Karpas-422 (cell line): ENCODE results near the gene TMEM163. TPM values are rescaled to one million over a fixed set of nuclear protein-coding genes. Genes with fewer than 3 reads are reported as not detected.

Source experiments
- DNase-seq: peaks from one replicate; pipeline ENCODE4 v3.0.0-alpha.2; 2015
- H2AFZ ChIP-seq: fragments of 200-600 bp; sonication (generic); 2 replicates; pipeline ENCODE4 v1.6.1; 2014; ENCODE audit warnings: antibody characterized with exemption, low read length, mixed read lengths
- H3K27ac ChIP-seq: fragments of 200-600 bp; sonication (generic); 2 replicates; pipeline ENCODE4 v1.5.1; 2014; ENCODE audit warnings: mild to moderate bottlenecking, low read length, moderate library complexity
- H3K27me3 ChIP-seq: fragments of 200-600 bp; sonication (generic); 2 replicates; pipeline ENCODE4 v1.6.1; 2014; ENCODE audit warnings: low read length, mixed read lengths
- H3K36me3 ChIP-seq: fragments of 200-600 bp; sonication (generic); 2 replicates; pipeline ENCODE4 v1.6.1; 2014; ENCODE audit warnings: low read length, mixed read lengths; ENCODE audit not compliant: insufficient read depth
- H3K4me1 ChIP-seq: fragments of 200-600 bp; sonication (generic); 2 replicates; pipeline ENCODE4 v1.6.1; 2014; ENCODE audit warnings: mild to moderate bottlenecking, low read length, mixed read lengths
- H3K4me2 ChIP-seq: fragments of 200-600 bp; sonication (generic); 2 replicates; pipeline ENCODE4 v1.6.1; 2014; ENCODE audit warnings: low read length, low read depth, mild to moderate bottlenecking; ENCODE audit not compliant: poor library complexity, severe bottlenecking
- H3K4me3 ChIP-seq: fragments of 200-600 bp; sonication (generic); 2 replicates; pipeline ENCODE4 v1.5.1; 2014; ENCODE audit warnings: mild to moderate bottlenecking, antibody characterized with exemption, low read length, mixed read lengths
- H3K79me2 ChIP-seq: fragments of 200-600 bp; sonication (generic); 2 replicates; pipeline ENCODE4 v1.6.1; 2014; ENCODE audit warnings: mild to moderate bottlenecking, low read length, mixed read lengths
- H3K9ac ChIP-seq: fragments of 200-600 bp; sonication (generic); 2 replicates; pipeline ENCODE4 v1.6.0; 2014; ENCODE audit warnings: low read length
- H3K9me2 ChIP-seq: fragments of 200-600 bp; sonication (generic), shearing (Covaris generic); replicated peaks from 2 replicates; pipeline ENCODE4 v1.6.0; 2014; ENCODE audit warnings: mild to moderate bottlenecking, low read length, moderate library complexity; ENCODE audit not compliant: insufficient read depth
- H3K9me3 ChIP-seq: fragments of 300-700, 200-600 bp; sonication (generic); 2 replicates; pipeline ENCODE4 v1.6.1; 2014; ENCODE audit warnings: low read length, mixed read lengths
- H4K20me1 ChIP-seq: fragments of 200-600 bp; sonication (generic); 2 replicates; pipeline ENCODE4 v1.6.1; 2014; ENCODE audit warnings: mild to moderate bottlenecking, antibody characterized with exemption, low read length, low read depth; ENCODE audit not compliant: insufficient read depth
- total RNA-seq: library from RNA; depleted of rRNA; stranded (reverse); fragments of >200 nt; shearing (Covaris generic); gene quantifications from 2 replicates; pipeline ENCODE4 v1.2.3, GENCODE V29; 2014; ENCODE audit warnings: low replicate concordance

Gene TMEM163
- total RNA-seq, 1 experiment from 2014 or later: 4.7 TPM

DNA sequence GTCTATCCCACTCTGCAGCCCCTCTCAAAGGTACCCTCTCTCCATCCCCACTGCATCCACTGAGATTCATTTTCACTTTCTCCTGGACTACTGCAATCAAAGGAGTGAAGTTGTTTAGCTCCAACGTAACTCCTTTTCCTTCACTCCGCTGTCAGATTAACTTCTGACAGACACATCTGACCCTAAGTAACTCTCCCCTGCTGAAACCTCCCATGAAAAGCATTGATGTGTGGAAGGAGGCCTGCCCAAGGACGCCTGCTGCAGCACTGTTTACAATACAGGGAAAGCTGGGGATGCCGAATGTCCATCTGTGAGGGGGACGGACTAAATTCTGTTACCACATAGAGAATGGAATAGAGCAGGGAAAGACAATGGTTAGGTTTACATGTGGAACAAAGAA is 114.8 kb downstream of the TMEM163 start:
- no peak for DNase-seq
- Histone ChIP-seq H3K27ac (no peak overlapping the region), H3K27me3 (no peaks in the 10 kb centered on the region), H3K79me2 (no peaks in the 10 kb centered on the region), H3K36me3 (no peaks in the 10 kb centered on the region), H2AFZ (no peak overlapping the region), H3K9me2 (no peaks in the 10 kb centered on the region), H3K4me1 (no peaks in the 10 kb centered on the region), H3K9ac (no peak overlapping the region), H4K20me1 (no peaks in the 10 kb centered on the region; the same call in 1 of the 2 replicates), H3K4me2 (no peak overlapping the region), H3K4me3 (no peak overlapping the region), H3K9me3 (no peaks in the 10 kb centered on the region)

DNA sequence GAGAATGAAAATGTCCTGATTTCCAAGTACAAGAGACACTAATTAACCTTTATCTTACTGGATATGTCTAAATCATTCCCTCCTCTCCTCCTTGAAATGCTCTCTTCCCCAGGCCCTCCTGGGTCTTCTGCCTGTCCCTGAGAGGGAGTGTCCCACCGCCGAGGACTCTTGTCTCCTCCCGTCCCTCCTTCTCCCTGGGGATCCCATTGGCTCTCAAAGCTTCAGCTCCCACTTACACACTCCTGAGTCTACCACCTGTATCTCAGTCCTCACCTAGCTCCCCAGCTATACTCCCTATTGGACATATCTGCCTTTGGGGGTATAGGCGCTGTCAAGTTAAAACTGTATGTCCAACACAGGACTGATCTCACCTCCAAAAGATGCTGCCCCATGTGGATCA is 116.1 kb downstream of the TMEM163 start:
- H3K27me3 ChIP-seq: no peaks in the 10 kb centered on the region
- no peak overlapping the region for H3K27ac ChIP-seq
- H3K4me2 ChIP-seq: no peak overlapping the region
- no peaks in the 10 kb centered on the region for H3K4me1 ChIP-seq
- no peaks in the 10 kb centered on the region for H3K36me3 ChIP-seq
- H3K9me3 ChIP-seq: no peaks in the 10 kb centered on the region
- H3K79me2 ChIP-seq: no peaks in the 10 kb centered on the region
- no peak overlapping the region for H3K9ac ChIP-seq
- H3K9me2 ChIP-seq: no peaks in the 10 kb centered on the region
- H3K4me3 ChIP-seq: no peak overlapping the region
- H4K20me1 ChIP-seq: no peaks in the 10 kb centered on the region; the same call in 1 of the 2 replicates
- no peak overlapping the region for H2AFZ ChIP-seq
- DNase-seq: no peak

DNA sequence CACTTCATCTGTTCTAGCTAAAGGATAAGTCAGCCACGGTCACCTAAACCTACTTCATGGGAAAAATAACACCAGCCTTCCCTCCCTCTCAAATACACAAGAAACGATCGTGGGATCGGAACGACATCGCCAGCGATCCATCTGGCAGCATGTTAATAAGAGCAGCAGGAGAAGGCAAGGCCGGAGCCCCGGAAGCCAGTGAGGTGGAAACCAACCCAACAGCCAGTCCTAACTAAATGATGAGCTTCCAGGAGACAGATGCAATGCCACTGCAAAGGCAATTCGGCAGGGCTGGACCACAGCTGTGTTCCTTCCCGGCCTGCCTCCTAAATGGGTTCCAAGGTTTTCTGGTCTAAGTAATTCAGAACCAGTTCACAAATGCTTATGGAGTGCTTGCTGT is 117.5 kb downstream of the TMEM163 start:
- H3K9me2 ChIP-seq: no peaks in the 10 kb centered on the region
- H3K4me1 ChIP-seq: no peaks in the 10 kb centered on the region
- H3K36me3 ChIP-seq: no peaks in the 10 kb centered on the region
- H3K27me3 ChIP-seq: no peaks in the 10 kb centered on the region
- H4K20me1 ChIP-seq: no peaks in the 10 kb centered on the region; the same call in 1 of the 2 replicates
- no peaks in the 10 kb centered on the region for H3K79me2 ChIP-seq
- no peak overlapping the region for H3K27ac ChIP-seq
- H2AFZ ChIP-seq: no peak overlapping the region
- no peak overlapping the region for H3K4me2 ChIP-seq
- no peaks in the 10 kb centered on the region for H3K9me3 ChIP-seq
- H3K9ac ChIP-seq: no peak overlapping the region
- peak; percentile 15 for DNase-seq
- H3K4me3 ChIP-seq: no peak overlapping the region

GRCh38 chr2:134600208-134600607 is 118.6 kb downstream of the TMEM163 start:
- peak; percentile 12 for DNase-seq
- no peaks in the 10 kb centered on the region for H3K79me2 ChIP-seq
- H3K4me3 ChIP-seq: no peak overlapping the region
- H3K27me3 ChIP-seq: no peaks in the 10 kb centered on the region
- no peaks in the 10 kb centered on the region for H3K9me2 ChIP-seq
- no peaks in the 10 kb centered on the region; the same call in 1 of the 2 replicates for H4K20me1 ChIP-seq
- no peaks in the 10 kb centered on the region for H3K4me1 ChIP-seq
- no peak overlapping the region for H3K27ac ChIP-seq
- H2AFZ ChIP-seq: no peak overlapping the region
- H3K9ac ChIP-seq: no peak overlapping the region
- no peak overlapping the region for H3K4me2 ChIP-seq
- H3K36me3 ChIP-seq: no peaks in the 10 kb centered on the region
- H3K9me3 ChIP-seq: no peaks in the 10 kb centered on the region

- no peaks in the 10 kb centered on the region for H3K27me3 ChIP-seq
- no peaks in the 10 kb centered on the region for H3K9me3 ChIP-seq
- H3K9ac ChIP-seq: no peak overlapping the region
- H3K4me1 ChIP-seq: no peaks in the 10 kb centered on the region
- H3K27ac ChIP-seq: no peak overlapping the region
- no peak overlapping the region for H2AFZ ChIP-seq
- H3K9me2 ChIP-seq: no peaks in the 10 kb centered on the region
- H4K20me1 ChIP-seq: no peaks in the 10 kb centered on the region; the same call in 1 of the 2 replicates
- no peak overlapping the region for H3K4me2 ChIP-seq
- DNase-seq: peak; percentile 7
- H3K4me3 ChIP-seq: no peak overlapping the region
- H3K79me2 ChIP-seq: no peaks in the 10 kb centered on the region
- no peaks in the 10 kb centered on the region for H3K36me3 ChIP-seq
Observed at GRCh38 chr2:134599236-134599635, 119.6 kb downstream of the TMEM163 start.

- no peaks in the 10 kb centered on the region for H3K27me3 ChIP-seq
- H4K20me1 ChIP-seq: no peaks in the 10 kb centered on the region
- no peaks in the 10 kb centered on the region for H3K9me2 ChIP-seq
- peak; percentile 20 for DNase-seq
- H3K4me2 ChIP-seq: no peak overlapping the region
- no peak overlapping the region for H2AFZ ChIP-seq
- no peaks in the 10 kb centered on the region for H3K79me2 ChIP-seq
- H3K4me3 ChIP-seq: no peak overlapping the region
- H3K36me3 ChIP-seq: no peaks in the 10 kb centered on the region
- H3K9me3 ChIP-seq: no peaks in the 10 kb centered on the region
- H3K27ac ChIP-seq: no peak overlapping the region
- H3K4me1 ChIP-seq: no peaks in the 10 kb centered on the region
- no peak overlapping the region for H3K9ac ChIP-seq
Observed at GRCh38 chr2:134594399-134594798, 124.4 kb downstream of the TMEM163 start.

- Histone ChIP-seq H3K9me2 (no peaks in the 10 kb centered on the region), H3K27me3 (no peaks in the 10 kb centered on the region), H3K4me2 (no peak overlapping the region), H3K36me3 (no peaks in the 10 kb centered on the region), H3K4me1 (no peaks in the 10 kb centered on the region), H3K9ac (no peak overlapping the region), H4K20me1 (no peaks in the 10 kb centered on the region), H3K27ac (no peak overlapping the region), H3K4me3 (no peak overlapping the region), H3K79me2 (no peaks in the 10 kb centered on the region), H3K9me3 (no peaks in the 10 kb centered on the region), H2AFZ (no peak overlapping the region)
- no peak for DNase-seq
Observed at GRCh38 chr2:134593519-134593918, 125.3 kb downstream of the TMEM163 start.

DNA sequence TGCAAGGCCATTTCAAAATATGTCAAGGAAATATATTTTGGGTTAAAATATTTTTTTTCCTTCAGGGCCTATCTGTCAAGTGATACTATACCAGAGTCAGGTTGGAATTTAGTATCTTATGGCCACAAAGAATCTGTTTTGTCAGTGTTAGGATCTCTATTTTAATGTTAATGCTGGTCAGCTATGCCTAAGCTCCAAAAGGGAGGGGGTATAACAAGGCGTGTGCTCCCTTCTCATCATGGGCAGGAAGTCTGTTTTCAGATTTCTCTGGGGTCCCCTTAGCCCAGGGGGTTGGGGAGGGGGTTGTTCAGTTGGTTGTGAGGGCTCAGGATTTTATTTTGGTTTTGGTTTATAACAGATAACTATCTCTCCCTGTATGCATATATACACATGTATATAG is 126.4 kb downstream of the TMEM163 start:
- H4K20me1 ChIP-seq: no peaks in the 10 kb centered on the region
- H3K4me2 ChIP-seq: no peak overlapping the region
- H3K9ac ChIP-seq: no peak overlapping the region
- DNase-seq: no peak
- H2AFZ ChIP-seq: no peak overlapping the region
- H3K9me3 ChIP-seq: no peaks in the 10 kb centered on the region
- H3K79me2 ChIP-seq: no peaks in the 10 kb centered on the region
- H3K4me3 ChIP-seq: no peak overlapping the region
- no peak overlapping the region for H3K27ac ChIP-seq
- no peaks in the 10 kb centered on the region for H3K27me3 ChIP-seq
- no peaks in the 10 kb centered on the region for H3K36me3 ChIP-seq
- H3K4me1 ChIP-seq: no peaks in the 10 kb centered on the region
- no peaks in the 10 kb centered on the region for H3K9me2 ChIP-seq

GRCh38 chr2:134591526-134591925 is 127.3 kb downstream of the TMEM163 start:
- no peak for DNase-seq
- Histone ChIP-seq H3K79me2 (no peaks in the 10 kb centered on the region), H3K27ac (no peak overlapping the region), H3K9me2 (no peaks in the 10 kb centered on the region), H4K20me1 (no peaks in the 10 kb centered on the region), H3K9me3 (no peaks in the 10 kb centered on the region), H2AFZ (no peak overlapping the region), H3K4me1 (no peaks in the 10 kb centered on the region), H3K4me2 (no peak overlapping the region), H3K36me3 (no peaks in the 10 kb centered on the region), H3K27me3 (no peaks in the 10 kb centered on the region), H3K4me3 (no peak overlapping the region), H3K9ac (no peak overlapping the region)
